BLaER1 treated with 17β-estradiol and CSF1 and Interleukin-3, amounts not matched to agents 10 nM and 100 nM (cell line): Measurements from ENCODE around the gene TRAT1.

Experiments used
- H3K27ac ChIP-seq, 11 experiments: shearing (Covaris generic); formaldehyde crosslinking; 2 replicates each; pipeline ENCODE4 v1.8.1; 2022
- H3K27me3 ChIP-seq, 11 experiments: shearing (Covaris generic); formaldehyde crosslinking; 2 replicates each; pipeline ENCODE4 v1.8.1; 2022
- H3K36me3 ChIP-seq, 11 experiments: shearing (Covaris generic); formaldehyde crosslinking; 2 replicates each; pipeline ENCODE4 v1.8.1; 2022
- H3K4me1 ChIP-seq, 10 experiments: shearing (Covaris generic); formaldehyde crosslinking; 2 replicates each; pipeline ENCODE4 v1.8.1; 2022
- H3K4me2 ChIP-seq, 11 experiments: shearing (Covaris generic); formaldehyde crosslinking; 2 replicates each; pipeline ENCODE4 v1.8.1; 2022
- H3K4me3 ChIP-seq, 10 experiments: shearing (Covaris generic); formaldehyde crosslinking; 2 replicates each; pipeline ENCODE4 v1.8.1; 2022
- H3K9ac ChIP-seq, 11 experiments: shearing (Covaris generic); formaldehyde crosslinking; 2 replicates each; pipeline ENCODE4 v1.8.1; 2022
- H3K9me3 ChIP-seq, 11 experiments: shearing (Covaris generic); formaldehyde crosslinking; replicated peaks in 1 of 11; 2 replicates each; pipeline ENCODE4 v1.8.1; 2022
- H4K20me1 ChIP-seq, 11 experiments: shearing (Covaris generic); formaldehyde crosslinking; 2 replicates each; pipeline ENCODE4 v1.8.1; 2022
- Cebpa-rat ChIP-seq, 11 experiments: shearing (Covaris generic); IDR thresholded peaks; 2 replicates each; pipeline ENCODE4 v1.8.1; 2022

TRAT1 gene

DNA sequence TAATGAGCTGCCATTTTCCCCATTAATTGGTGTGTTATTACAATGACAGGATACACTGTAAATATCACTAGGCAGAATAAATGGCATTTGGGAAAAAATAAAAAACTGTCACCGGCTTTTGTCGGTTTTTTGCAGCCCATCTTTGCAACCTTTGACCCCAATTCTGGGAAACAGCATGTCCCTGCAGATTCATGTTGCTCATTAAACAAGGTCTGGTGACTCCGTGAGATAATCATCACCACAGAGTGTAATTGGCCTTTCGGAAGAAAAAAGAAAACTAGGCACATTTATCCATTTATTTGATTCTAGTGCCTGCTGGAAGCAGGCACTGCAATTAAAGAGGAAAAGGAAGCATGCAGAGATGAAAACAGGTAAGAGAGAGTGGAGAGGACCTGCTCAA lies 64.5 kb downstream of the TRAT1 start:
- Histone ChIP-seq H3K27ac (no peak overlapping the region), H3K4me1 (no peaks in the 10 kb centered on the region), H3K36me3 (no peaks in the 10 kb centered on the region), H3K9ac (no peak overlapping the region), H3K4me2 (no peak overlapping the region), H4K20me1 (no peaks in the 10 kb centered on the region), H3K27me3 (no peaks in the 10 kb centered on the region), H3K4me3 (no peak overlapping the region), H3K9me3 (no peaks in the 10 kb centered on the region)
- TF ChIP-seq Cebpa-rat (IDR thresholded peaks at IDR 0.05), result no peak

- H3K36me3 ChIP-seq, result no peaks in the 10 kb centered on the region
- H4K20me1 ChIP-seq, result no peaks in the 10 kb centered on the region
- H3K4me2 ChIP-seq, result no peak overlapping the region
- no peaks in the 10 kb centered on the region for H3K9me3 ChIP-seq
- H3K9ac ChIP-seq, result no peak overlapping the region
- no peaks in the 10 kb centered on the region for H3K4me1 ChIP-seq
- H3K4me3 ChIP-seq, result no peak overlapping the region
- H3K27ac ChIP-seq, result no peak overlapping the region
- H3K27me3 ChIP-seq, result no peaks in the 10 kb centered on the region
- no peak for TF ChIP-seq Cebpa-rat (IDR thresholded peaks at IDR 0.05)
These were observed 65.2 kb downstream of the TRAT1 start for GRCh38 chr3:108887777-108888176.

GRCh38 chr3:108891833-108892232 lies 69.2 kb downstream of the TRAT1 start:
- no peak overlapping the region for H3K4me3 ChIP-seq
- no peak for TF ChIP-seq Cebpa-rat (IDR thresholded peaks at IDR 0.05)

DNA sequence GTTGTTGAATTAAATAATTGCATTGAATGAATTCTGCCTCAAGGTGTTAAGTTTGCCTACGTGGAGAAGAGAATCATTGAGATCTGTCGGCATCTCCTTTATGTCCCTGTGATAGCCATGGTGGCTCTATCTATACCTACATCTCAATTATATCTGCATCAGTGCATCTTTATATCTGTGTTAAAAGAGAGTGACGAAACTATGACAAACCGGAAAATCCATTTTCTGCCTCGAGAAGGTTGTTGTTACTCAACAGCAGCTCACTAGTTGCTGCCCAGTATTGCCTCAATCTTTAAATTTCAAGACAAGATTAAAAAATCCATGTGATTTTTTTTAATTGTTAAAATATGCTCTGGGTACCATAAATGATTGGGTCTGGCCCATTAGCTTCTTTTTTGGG lies 72.4 kb downstream of the TRAT1 start:
- Histone ChIP-seq H3K27ac (no peak overlapping the region), H3K4me3 (no peak overlapping the region), H3K9me3 (no peaks in the 10 kb centered on the region), H3K27me3 (no peaks in the 10 kb centered on the region), H3K4me1 (no peaks in the 10 kb centered on the region), H3K9ac (no peak overlapping the region), H4K20me1 (no peaks in the 10 kb centered on the region), H3K36me3 (no peaks in the 10 kb centered on the region), H3K4me2 (no peak overlapping the region)
- no peak for TF ChIP-seq Cebpa-rat (IDR thresholded peaks at IDR 0.05)

More at GRCh38 chr3:108891833-108892232, 69.2 kb downstream of the TRAT1 start:
- no peaks in the 10 kb centered on the region for H3K27me3 ChIP-seq
- H3K36me3 ChIP-seq, result no peaks in the 10 kb centered on the region
- H3K27ac ChIP-seq, result no peak overlapping the region
- no peak overlapping the region for H3K4me2 ChIP-seq
- no peaks in the 10 kb centered on the region for H4K20me1 ChIP-seq
- H3K9me3 ChIP-seq, result no peaks in the 10 kb centered on the region
- H3K9ac ChIP-seq, result no peak overlapping the region
- H3K4me1 ChIP-seq, result no peaks in the 10 kb centered on the region

- H3K4me1 ChIP-seq, result peaks cover 0 to 6% (median 0%) of the 10 kb centered on the region in 10 experiments; a peak in 2 of 20 replicates
- H3K36me3 ChIP-seq, result no peaks in the 10 kb centered on the region
- no peaks in the 10 kb centered on the region for H3K27me3 ChIP-seq
- no peak overlapping the region for H3K4me3 ChIP-seq
- H3K9ac ChIP-seq, result no peak overlapping the region
- no peaks in the 10 kb centered on the region for H3K9me3 ChIP-seq
- H4K20me1 ChIP-seq, result no peaks in the 10 kb centered on the region
- no peak overlapping the region for H3K27ac ChIP-seq
- TF ChIP-seq Cebpa-rat (IDR thresholded peaks at IDR 0.05), result no peak
- no peak overlapping the region for H3K4me2 ChIP-seq
These were observed 75.3 kb downstream of the TRAT1 start for GRCh38 chr3:108897883-108898282.

DNA sequence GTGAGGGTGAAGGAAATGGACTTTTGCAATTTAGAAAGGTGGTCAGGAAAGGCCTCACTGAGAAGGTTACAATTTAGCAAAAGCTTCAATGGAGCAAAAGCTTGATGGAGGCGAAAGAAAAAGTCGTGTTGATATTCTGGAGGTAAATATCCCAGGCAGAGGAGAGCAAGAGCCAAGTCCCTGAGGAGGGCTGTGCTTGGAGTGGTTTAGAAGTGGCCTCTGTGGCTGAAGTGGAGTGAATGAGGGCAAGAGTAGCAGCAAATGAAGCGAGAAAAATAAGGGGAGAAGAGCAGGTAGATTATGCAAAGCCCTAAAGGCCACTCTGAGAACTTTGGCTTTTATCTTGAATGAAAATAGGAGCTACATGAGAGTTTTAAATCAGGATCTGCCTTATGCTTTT lies 76.9 kb downstream of the TRAT1 start:
- H3K4me3 ChIP-seq, result no peak overlapping the region
- H4K20me1 ChIP-seq, result no peaks in the 10 kb centered on the region
- H3K36me3 ChIP-seq, result no peaks in the 10 kb centered on the region
- TF ChIP-seq Cebpa-rat (IDR thresholded peaks at IDR 0.05), result no peak
- no peaks in the 10 kb centered on the region for H3K27me3 ChIP-seq
- no peak overlapping the region for H3K9ac ChIP-seq
- peaks cover 0 to 6% (median 0%) of the 10 kb centered on the region in 10 experiments; a peak in 2 of 20 replicates for H3K4me1 ChIP-seq
- no peaks in the 10 kb centered on the region for H3K9me3 ChIP-seq
- no peak overlapping the region for H3K27ac ChIP-seq
- no peak overlapping the region for H3K4me2 ChIP-seq
